LNCAP (cell line): ENCODE data around the gene OTULIN.

ENCODE experiments used
- TF ChIP-seq, protein P1 (sequence below): fragments of 450-650 bp; IDR thresholded peaks from 2 replicates; pipeline ENCODE4 v1.5.1; 2017; ENCODE audit warnings: mild to moderate bottlenecking

The OTULIN gene

DNA sequence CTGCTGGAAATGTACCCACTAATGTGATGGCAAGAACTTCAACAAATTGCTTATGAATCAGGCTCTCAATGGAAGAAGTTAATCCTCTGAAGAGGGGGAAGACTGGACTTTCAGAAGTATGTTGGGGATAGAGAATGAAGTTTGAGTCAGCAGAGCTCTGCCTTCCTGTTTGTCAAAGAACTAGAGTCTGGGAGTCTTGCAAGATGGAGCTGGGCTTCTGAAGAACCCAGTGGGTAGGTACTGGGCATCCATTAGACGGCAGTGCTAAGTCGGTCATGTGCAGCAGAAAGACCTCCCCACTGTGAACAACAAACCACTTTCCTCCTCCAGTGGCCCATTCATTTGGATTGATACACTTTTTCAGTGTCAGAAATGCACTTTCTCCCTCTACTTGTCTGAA lies 34.6 kb downstream of the OTULIN start:
- TF ChIP-seq, protein P1, sequence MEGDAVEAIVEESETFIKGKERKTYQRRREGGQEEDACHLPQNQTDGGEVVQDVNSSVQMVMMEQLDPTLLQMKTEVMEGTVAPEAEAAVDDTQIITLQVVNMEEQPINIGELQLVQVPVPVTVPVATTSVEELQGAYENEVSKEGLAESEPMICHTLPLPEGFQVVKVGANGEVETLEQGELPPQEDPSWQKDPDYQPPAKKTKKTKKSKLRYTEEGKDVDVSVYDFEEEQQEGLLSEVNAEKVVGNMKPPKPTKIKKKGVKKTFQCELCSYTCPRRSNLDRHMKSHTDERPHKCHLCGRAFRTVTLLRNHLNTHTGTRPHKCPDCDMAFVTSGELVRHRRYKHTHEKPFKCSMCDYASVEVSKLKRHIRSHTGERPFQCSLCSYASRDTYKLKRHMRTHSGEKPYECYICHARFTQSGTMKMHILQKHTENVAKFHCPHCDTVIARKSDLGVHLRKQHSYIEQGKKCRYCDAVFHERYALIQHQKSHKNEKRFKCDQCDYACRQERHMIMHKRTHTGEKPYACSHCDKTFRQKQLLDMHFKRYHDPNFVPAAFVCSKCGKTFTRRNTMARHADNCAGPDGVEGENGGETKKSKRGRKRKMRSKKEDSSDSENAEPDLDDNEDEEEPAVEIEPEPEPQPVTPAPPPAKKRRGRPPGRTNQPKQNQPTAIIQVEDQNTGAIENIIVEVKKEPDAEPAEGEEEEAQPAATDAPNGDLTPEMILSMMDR: no peak

DNA sequence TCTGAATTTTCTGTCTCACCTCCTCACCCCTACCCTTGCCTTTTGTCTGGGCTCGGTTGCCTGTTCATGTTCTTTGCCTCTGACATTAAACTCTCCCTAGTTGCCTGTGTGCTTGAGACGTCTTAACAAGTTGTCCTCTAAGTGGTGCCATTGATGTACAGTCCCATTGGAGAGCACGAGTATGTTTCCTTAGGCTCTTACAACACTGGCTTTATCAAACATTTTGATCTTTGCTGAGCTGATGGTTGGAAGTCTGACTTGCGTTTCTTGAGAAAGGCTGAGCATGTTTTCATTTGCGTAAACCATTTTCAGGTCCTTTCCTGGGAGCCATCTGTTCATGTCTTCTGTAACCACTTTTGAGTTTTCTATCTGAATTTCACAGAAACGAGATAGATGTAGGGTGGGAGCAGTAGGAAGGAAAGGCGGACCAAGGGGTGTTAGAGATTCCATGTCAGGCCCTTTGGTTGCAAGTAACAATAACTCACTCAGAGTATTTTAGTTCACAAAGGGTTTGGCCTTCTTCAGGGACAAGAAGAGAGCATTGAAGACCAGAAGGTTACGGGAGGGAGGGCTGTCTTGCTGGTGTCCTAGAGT lies 35.4 kb downstream of the OTULIN start:
- TF ChIP-seq, protein P1: no peak

DNA sequence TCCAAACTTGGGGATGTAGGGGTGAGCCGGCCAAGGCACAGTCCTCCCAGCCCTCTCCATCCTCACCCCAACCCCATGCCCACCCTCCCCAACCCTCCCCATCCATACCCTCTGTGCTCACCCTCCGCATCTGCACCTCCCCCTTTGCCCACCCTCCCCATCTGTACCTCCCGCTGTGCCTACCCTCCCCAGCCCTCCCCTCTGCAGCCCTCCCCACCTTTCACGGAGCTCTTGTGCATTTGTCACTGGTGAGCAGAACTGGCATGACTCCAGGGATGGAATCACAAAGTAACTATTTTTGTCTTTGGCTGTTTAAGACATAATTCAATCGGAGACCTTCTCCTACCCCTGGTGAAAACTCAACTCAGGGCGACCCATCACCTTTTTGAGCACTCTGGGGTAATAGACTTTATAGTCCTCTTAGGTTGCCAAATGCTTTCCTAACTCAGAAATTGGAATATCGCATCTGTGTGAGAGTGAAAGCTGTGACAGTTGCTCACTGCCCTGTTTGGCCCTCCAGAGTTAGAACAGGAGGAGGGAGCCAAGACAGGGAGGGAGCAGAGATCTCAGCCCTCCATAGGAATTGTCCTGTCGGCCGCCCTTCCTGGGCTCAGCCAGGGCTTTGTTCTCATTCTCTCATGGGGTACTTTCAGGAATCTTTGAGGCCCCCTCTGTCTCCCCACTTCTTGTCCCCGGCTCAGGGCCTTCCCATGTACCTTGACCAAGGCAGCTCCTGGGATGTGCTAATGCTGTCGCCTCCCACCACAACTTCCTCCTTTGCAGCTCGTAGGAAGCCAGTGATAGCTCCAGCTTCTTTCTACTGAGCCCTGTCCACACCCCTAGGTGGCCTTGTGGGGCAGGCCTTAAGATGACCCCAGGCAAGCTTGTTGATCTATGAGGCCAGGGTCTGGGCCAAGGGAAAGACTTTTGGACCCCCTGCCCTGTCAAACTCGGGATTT lies 36.2 kb downstream of the OTULIN start:
- TF ChIP-seq, protein P1: no peak

DNA sequence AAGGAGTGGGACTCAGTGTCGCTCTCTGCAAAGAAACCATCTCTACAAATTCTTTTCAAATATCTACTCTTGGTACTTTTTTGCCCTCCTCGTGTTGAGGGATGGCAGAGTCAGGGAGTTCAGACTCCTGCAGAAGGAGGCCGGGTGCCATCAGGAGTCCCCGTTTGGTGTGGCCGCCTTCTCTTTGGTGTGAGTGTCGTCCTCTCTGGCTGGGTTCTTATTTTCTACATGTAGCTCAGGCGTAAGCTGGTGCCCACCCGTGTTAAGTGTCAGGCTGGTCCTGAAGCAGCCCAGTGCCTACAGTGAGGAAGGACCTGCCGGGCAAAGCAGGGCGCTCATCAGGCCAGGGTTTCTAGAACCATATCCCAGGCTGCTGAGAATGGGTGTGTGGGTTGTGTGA lies 37.0 kb downstream of the OTULIN start:
- TF ChIP-seq, protein P1: no peak

DNA sequence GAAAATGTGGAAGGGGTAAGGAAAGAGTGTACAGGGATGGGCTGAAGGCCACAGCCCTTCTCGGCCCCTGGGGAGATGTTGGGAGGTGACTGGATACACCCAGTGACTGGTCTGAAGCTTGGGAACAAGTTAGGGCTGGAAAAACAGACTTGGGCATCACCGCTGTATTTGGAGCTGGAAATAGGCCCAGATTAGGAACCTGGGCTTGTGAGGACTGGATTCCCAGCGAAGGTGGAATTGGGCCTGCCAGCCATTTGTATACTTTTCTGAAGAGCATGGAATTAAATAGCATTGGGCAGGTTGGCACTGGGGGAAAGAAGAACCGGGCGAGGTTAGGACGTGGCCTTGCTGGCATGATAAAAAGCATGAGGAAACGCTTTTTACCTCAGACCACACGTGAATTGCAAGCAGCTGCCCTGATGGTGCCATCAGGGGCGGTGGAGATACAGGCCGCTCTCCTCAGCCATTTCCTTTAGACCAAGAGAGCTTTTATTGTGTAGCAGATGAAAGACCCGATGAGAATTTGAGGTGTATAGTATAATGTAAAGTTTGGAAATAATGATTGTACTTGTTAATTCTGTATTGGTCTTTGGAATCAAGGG lies 37.8 kb downstream of the OTULIN start:
- TF ChIP-seq, protein P1: no peak

DNA sequence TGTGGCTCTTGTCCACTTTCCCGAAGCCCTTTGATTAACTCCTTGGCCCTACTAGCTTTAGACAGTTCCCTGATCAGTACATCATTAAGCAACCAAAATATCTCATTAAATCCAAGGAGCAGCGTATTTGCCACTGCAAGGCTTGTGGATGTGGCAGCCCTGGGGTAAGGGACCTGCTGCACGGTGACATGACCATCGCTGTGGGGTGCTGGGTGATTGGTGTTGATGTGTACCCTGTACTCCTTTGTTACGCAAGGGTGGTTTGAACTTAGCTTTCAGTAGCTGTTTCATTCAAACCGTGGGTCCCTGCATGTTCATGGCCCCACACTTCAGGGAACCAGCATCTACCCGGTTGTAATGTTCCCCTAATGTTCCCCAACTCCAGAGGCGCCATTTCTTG lies 41.0 kb downstream of the OTULIN start:
- TF ChIP-seq, protein P1: no peak

DNA sequence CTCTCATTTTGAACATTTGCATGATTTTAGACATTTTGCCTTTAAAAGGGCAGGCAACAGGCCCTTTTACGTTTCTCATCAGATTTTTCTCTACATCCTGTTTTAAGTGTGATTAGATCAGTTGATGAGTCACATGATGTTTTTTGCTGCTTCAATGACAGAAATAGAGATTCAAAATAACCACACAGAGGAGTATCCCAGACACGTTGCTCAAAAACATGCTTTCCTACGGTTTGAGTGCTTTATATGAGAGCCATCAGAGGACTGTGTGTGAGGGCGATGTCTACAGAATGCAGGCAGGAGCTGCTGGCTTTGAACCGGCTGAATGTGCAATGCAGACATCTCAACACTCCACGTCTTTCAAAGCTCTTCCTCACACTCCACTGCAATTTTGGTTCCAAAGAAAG lies 42.1 kb downstream of the OTULIN start:
- TF ChIP-seq, protein P1: no peak
